Memory B cell (primary cell): ENCODE results near the gene AP5Z1.
A peak's percentile ranks its signal among the peaks of the same experiment; 100 is the strongest.

Source experiments
- ATAC-seq: fragments of 150-1000 bp; cut with Tn5 transposase; 2 replicates; pipeline ENCODE4 v1.10.0; 2021; ENCODE audit warnings: low read depth, mild to moderate bottlenecking, moderate library complexity
- DNase-seq, 2 donors: peaks; one replicate each; pipeline ENCODE4 v3.0.0; 2022; ENCODE audit warnings: low spot score in 2 of 2
- H3K27ac Mint-ChIP-seq: one replicate; pipeline ENCODE4 v1.8.0; 2022; ENCODE audit warnings: mild to moderate bottlenecking, moderate library complexity, mixed read lengths
- H3K27me3 Mint-ChIP-seq: one replicate; pipeline ENCODE4 v1.8.0; 2022; ENCODE audit warnings: mixed read lengths
- H3K36me3 Mint-ChIP-seq: one replicate; pipeline ENCODE4 v1.8.0; 2022; ENCODE audit warnings: mild to moderate bottlenecking, mixed read lengths
- H3K4me1 Mint-ChIP-seq: one replicate; pipeline ENCODE4 v1.8.0; 2022; ENCODE audit warnings: mixed read lengths
- H3K4me3 Mint-ChIP-seq: one replicate; pipeline ENCODE4 v1.8.0; 2022; ENCODE audit warnings: mild to moderate bottlenecking, moderate library complexity, mixed read lengths
- H3K9me3 Mint-ChIP-seq: one replicate; pipeline ENCODE4 v1.8.0; 2022; ENCODE audit warnings: mixed read lengths

Gene AP5Z1

DNA sequence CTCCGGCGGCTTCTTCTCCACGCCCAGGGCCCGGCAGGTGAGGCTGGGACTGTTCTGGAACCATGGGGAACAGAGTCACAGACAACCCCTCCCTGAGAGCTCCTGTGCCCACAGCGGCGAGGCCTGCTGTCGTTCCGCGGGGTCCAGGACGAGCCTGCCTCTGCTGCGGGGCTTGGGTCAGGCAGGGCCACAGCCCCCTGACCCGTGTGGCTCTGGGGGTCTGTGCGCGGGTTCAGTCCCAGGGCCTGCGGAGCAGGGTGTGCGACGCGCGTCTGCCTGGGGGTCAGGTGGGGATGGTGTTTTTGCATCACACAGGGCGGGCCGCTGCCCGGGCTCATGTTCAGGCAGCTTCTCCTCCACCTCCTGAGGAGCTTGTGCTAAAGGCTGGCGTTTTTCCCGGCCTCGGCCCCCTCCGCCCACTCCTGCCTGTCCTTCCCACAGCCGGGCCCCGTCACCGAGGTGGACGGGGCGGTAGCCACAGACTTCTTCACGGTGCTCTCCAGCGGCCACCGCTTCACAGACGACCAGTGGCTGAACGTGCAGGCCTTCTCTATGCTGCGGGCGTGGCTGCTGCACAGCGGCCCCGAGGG is 8.4 kb downstream of the AP5Z1 start:
- Mint-ChIP-seq H3K27me3 (no peaks in the 10 kb centered on the region), H3K4me1 (no peaks in the 10 kb centered on the region), H3K4me3 (no peak overlapping the region), H3K36me3 (peaks cover 10% of the 10 kb centered on the region), H3K9me3 (no peaks in the 10 kb centered on the region), H3K27ac (no peak overlapping the region)
- DNase-seq (no peak), ATAC-seq (no peak)

DNA sequence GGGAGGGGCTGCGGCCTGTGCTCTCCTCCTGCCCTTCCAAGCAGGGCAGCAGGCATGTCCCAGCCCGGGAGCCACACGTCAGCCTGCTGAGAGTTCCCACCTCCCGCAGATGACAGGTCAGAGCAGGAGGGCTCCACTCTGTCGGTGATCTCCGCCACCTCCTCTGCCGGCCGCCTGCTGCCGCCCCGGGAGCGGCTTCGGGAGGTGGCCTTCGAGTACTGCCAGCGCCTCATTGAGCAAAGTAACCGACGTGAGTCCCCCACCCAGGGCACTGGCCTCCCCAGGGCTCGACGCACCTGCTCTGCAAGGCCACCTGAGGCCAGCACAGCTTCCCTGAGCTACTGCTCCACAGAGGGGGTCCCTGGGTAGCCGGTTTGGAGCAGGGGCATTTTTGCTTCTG is 9.4 kb downstream of the AP5Z1 start:
- H3K4me3 Mint-ChIP-seq: no peak overlapping the region
- no peaks in the 10 kb centered on the region for H3K4me1 Mint-ChIP-seq
- DNase-seq (no peak), ATAC-seq (no peak)
- H3K27me3 Mint-ChIP-seq: no peaks in the 10 kb centered on the region
- H3K9me3 Mint-ChIP-seq: no peaks in the 10 kb centered on the region
- peaks cover 10% of the 10 kb centered on the region for H3K36me3 Mint-ChIP-seq
- no peak overlapping the region for H3K27ac Mint-ChIP-seq

DNA sequence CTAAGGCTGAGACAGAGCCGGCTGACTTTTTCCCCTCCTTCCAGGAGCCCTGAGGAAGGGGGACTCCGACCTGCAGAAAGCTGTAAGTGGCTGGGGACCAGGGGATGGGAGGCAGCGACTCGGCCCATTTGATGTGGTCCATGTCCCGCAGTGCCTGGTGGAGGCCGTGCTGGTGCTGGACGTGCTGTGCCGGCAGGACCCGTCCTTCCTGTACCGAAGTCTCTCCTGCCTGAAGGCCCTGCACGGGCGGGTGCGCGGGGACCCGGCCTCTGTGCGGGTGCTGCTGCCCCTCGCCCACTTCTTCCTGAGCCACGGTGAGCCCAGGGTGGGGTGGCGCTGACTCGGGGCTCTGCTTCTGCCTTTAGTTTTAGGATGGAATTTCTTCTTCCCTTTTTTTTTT is 9.9 kb downstream of the AP5Z1 start:
- ATAC-seq: no peak
- Mint-ChIP-seq H3K36me3 (peaks cover 13% of the 10 kb centered on the region), H3K9me3 (no peaks in the 10 kb centered on the region), H3K4me3 (no peak overlapping the region), H3K4me1 (no peaks in the 10 kb centered on the region), H3K27ac (no peak overlapping the region), H3K27me3 (no peaks in the 10 kb centered on the region)
- DNase-seq: no peak

DNA sequence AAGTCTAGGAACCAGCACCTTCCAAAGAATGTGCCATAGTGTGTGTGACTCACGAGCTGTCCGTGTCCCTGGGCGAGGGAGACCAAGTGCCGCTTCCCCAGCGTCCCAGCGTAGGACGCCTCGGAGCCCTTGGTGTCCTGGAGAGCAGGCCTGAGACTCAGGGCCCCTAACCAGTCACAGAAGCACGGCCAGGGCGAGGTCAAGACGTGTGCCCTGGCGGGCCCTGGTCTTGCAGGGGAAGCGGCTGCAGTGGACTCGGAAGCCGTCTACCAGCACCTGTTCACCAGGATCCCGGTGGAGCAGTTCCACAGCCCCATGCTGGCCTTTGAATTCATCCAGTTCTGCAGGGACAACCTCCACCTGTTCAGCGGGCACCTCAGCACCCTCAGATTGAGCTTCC is 10.6 kb downstream of the AP5Z1 start:
- DNase-seq (no peak), ATAC-seq (no peak)
- Mint-ChIP-seq H3K27me3 (no peaks in the 10 kb centered on the region), H3K4me1 (no peaks in the 10 kb centered on the region), H3K9me3 (no peaks in the 10 kb centered on the region), H3K27ac (no peak overlapping the region), H3K4me3 (no peak overlapping the region), H3K36me3 (peaks cover 15% of the 10 kb centered on the region)

DNA sequence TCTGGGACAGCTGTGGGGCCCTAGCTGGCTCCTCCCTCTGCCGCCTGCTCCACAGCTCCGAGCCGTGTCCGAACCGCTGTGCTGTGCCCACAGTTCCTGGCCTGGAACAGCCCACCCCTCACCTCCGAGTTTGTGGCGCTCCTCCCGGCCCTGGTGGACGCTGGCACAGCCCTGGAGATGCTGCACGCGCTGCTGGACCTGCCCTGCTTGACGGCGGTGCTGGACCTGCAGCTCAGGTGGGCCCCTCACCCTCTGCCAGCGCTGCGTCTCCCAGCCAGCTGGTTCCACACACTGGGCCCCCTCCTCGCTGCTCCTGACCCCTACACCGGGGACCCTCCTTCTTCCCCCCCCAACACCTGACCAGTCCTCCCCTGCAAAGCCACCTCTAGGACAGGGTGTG is 12.1 kb downstream of the AP5Z1 start:
- Mint-ChIP-seq H3K27ac (no peak overlapping the region), H3K27me3 (no peaks in the 10 kb centered on the region), H3K4me1 (no peaks in the 10 kb centered on the region), H3K9me3 (no peaks in the 10 kb centered on the region), H3K36me3 (peaks cover 12% of the 10 kb centered on the region), H3K4me3 (no peak overlapping the region)
- ATAC-seq: no peak
- DNase-seq: no peak

DNA sequence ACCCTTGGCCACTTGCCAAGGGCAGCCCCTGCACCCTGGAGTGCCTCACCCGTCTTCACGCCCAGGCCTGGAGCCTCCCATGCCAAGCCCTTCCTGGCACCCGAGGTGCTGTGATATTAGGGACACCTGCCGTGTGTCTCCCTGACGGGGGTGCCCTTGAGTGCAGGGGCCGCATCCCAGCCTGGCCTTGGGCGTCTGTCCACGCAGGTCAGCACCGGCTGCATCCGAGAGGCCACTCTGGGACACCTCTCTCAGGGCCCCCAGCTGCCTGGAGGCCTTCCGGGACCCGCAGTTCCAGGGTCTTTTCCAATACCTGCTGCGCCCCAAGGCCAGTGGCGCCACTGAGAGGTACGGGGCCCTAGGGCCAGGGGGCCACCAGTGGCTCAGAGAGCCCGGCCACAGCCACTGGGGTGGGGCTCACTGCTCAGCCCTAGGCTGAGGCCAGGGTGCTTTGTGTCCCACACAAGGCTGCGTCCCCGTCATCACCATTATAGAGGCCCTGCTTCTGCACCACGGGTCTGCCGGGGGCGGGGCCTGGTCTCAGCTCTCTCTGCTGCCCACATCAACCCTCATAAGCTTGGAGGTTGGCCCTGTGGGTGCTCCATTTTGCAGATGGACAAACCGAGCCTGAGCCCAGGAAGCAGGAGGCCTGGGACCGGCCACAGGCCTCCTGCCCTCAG is 12.7 kb downstream of the AP5Z1 start:
- ATAC-seq: no peak
- Mint-ChIP-seq H3K4me3 (no peak overlapping the region), H3K27ac (no peak overlapping the region)

DNA sequence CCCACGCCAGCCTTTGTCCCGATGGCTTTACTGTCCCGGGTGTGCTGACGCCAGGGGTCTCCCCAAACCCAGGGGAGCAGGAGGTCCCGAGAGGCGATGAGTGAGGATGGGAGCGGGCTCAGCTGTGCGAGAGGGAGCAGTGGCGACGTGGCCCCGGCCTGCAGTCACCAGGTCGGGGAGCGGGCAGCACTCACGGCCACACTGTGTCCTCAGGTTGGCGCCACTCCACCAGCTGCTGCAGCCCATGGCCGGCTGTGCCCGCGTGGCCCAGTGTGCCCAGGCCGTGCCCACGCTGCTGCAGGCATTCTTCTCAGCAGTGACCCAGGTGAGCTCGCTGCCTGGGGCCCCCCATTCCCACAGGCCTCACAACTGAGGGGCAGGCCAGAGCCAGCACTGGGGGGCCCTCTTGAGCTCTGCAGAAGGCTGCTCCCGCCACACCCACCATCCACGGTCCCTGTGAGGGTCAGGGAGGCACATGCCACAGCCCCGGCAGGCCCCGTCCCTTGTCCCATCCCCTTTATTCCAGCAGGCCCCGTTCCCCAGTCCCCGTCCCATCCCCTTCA is 13.3 kb downstream of the AP5Z1 start:
- no peak for ATAC-seq
- H3K27me3 Mint-ChIP-seq: no peaks in the 10 kb centered on the region
- H3K9me3 Mint-ChIP-seq: no peaks in the 10 kb centered on the region
- no peak overlapping the region for H3K4me3 Mint-ChIP-seq
- no peaks in the 10 kb centered on the region for H3K4me1 Mint-ChIP-seq
- H3K27ac Mint-ChIP-seq: no peak overlapping the region
- DNase-seq: no peak
- H3K36me3 Mint-ChIP-seq: peaks cover 12% of the 10 kb centered on the region

More for the DNA sequence above, 12.7 kb downstream of the AP5Z1 start:
- H3K9me3 Mint-ChIP-seq: no peaks in the 10 kb centered on the region
- no peaks in the 10 kb centered on the region for H3K4me1 Mint-ChIP-seq
- peaks cover 12% of the 10 kb centered on the region for H3K36me3 Mint-ChIP-seq
- no peaks in the 10 kb centered on the region for H3K27me3 Mint-ChIP-seq
- DNase-seq: no peak

DNA sequence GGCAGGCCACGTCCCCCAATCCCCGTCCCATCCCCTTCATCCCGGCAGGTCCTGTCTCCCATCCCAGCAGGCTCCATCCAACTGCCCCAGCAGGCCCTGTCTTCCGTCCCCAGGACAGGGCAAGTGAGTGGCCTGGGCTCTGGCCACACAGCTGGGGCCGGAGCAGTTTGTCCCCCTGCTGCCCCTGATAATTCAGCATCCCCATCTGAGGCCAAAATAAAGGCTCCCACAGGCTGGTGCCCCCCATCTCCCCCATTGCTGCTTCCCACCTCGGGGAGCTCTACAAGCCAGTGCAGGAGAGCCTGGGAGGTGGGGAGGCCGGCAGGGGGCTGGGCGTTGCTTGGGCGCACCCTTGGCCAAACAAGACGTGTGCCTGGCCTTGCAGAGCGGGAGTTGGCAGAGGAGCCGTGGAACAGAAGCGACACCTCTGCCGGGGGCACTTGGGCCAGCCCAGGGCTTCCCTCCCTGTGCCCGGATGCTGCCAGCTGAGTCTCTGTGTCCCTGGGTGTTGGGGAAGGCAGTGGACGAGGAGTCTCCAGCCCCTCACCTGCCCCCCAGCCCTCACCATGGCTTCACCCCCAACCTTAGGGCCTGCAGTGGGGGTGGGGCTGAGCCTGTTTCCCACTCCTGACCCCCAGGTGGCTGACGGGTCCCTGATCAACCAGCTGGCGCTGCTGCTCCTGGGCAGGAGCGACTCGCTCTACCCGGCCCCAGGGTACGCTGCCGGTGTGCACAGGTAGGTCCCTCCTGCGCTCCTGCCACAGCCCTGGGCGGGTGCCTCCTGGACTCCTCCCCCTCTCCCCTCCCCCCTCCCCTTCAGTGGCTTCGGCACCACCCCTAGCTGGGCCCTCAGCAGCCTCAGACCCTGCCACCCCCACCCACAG is 14.0 kb downstream of the AP5Z1 start:
- H3K36me3 Mint-ChIP-seq: peaks cover 12% of the 10 kb centered on the region
- H3K4me1 Mint-ChIP-seq: no peaks in the 10 kb centered on the region
- no peak overlapping the region for H3K27ac Mint-ChIP-seq
- no peaks in the 10 kb centered on the region for H3K27me3 Mint-ChIP-seq
- no peaks in the 10 kb centered on the region for H3K9me3 Mint-ChIP-seq
- DNase-seq: no peak
- no peak for ATAC-seq
- no peak overlapping the region for H3K4me3 Mint-ChIP-seq

DNA sequence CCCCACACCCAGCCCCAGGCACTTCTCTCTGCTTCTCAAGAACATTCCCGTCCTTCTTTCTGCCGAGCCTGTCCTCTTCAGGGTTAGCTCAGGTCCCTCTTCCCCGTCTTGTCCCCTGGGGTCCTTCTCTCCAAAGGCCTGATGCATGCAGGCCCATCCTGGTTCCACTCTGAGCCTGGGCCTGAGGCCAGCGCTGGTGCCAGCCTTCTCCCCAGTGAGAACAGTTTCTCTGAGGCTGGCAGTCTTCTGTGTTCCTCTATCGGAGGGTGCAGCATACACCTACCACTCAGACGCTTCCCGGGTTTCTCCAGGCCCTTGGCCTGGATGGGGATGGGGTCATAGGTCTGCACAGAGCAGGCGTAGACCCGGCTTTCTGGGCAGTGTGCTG is 14.6 kb downstream of the AP5Z1 start:
- Mint-ChIP-seq H3K27me3 (no peaks in the 10 kb centered on the region), H3K27ac (no peak overlapping the region), H3K36me3 (peaks cover 12% of the 10 kb centered on the region), H3K4me3 (no peak overlapping the region), H3K4me1 (no peaks in the 10 kb centered on the region), H3K9me3 (no peaks in the 10 kb centered on the region)
- ATAC-seq (no peak), DNase-seq (no peak)

DNA sequence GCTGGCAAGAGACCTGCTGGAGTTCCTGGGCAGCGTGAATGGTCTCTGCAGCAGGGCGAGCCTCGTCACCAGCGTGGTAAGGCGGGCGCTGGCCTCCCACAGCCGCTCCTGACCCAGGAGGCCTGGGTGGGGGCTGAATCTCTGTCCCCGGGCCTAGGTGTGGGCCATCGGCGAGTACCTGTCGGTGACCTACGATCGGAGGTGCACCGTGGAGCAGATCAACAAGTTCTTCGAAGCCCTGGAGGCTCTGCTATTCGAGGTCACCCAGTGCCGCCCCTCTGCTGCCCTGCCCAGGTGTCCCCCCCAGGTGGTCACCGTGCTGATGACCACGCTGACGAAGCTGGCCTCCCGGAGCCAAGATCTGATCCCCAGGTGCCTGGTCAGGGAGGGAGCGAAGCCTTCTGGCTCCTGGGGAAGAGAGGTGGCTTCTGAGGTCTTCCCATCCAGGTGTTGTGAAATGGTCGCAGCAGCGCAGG is 15.1 kb downstream of the AP5Z1 start:
- no peaks in the 10 kb centered on the region for H3K4me1 Mint-ChIP-seq
- peaks cover 12% of the 10 kb centered on the region for H3K36me3 Mint-ChIP-seq
- no peak overlapping the region for H3K27ac Mint-ChIP-seq
- DNase-seq (no peak), ATAC-seq (no peak)
- H3K27me3 Mint-ChIP-seq: no peaks in the 10 kb centered on the region
- H3K4me3 Mint-ChIP-seq: no peak overlapping the region
- H3K9me3 Mint-ChIP-seq: no peaks in the 10 kb centered on the region

DNA sequence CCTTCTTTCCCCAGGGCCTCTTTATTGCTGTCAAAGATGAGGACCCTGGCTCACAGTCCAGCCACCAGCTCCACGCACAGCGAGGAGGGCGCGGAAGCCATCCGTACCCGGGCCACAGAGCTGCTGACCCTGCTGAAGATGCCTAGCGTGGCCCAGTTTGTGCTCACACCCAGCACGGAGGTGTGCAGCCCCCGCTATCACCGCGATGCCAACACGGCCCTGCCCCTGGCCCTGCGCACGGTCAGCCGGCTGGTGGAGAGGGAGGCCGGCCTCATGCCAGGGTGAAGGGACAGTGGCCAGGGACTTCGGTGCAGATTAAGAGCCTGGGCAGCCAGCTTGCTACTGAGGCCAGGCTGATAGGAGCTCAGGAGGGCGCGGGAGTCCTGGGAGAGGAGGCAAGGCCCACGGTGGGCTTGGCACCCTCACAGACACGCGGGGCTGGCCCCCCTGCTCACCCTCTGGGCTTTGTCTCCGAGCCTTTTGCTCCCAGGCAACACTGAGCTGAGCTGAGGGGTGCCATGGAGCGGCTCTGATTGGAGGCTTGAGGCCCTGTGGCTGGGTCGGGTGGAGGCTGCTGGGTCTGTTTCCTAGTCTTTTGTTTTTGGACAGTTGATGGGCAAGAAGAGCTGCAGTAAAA is 15.8 kb downstream of the AP5Z1 start:
- Mint-ChIP-seq H3K4me1 (no peaks in the 10 kb centered on the region), H3K27ac (no peak overlapping the region), H3K4me3 (no peak overlapping the region), H3K27me3 (no peaks in the 10 kb centered on the region), H3K9me3 (no peaks in the 10 kb centered on the region), H3K36me3 (peaks cover 12% of the 10 kb centered on the region)
- DNase-seq (no peak), ATAC-seq (no peak)

DNA sequence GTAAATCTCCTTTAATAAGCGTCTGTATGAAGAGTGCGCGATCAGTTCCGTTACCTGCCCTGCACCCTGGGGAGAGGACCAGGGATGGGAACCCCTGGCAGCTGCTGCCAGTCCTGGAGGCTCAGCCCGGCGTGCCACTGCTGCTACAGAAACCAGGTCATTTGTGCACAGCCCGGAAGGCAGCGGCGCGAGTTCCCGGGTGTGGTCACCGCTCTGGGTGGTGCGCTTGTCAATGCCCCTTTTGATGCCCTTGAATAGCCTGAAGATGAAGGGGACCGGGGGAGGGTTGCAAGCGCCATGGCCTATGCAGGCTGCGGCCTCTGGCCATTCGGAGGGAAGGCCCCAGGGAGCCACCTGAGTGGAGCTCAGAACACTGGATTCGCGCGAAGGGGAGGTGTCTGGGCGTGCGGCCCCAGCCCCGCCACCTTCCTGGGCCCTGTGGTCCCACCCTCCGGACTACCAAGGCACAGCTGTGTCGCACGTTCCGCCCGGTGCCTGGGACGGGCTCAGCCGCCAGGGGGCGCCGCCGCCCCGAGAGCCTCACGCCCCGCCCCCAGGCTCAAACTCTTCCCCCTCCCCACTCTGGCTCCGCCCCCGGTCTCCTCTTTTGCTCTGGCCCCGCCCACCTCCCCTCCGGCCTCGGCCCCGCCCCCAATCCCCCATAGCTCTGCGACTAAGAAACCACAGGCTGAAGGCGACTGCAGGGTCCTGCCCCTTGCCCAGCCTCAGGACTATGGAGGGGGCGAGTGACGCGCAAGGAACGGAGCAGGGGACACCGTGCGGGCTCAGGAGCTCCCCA is 16.5 kb downstream of the AP5Z1 start:
- DNase-seq: peak; percentile 71 to 82
- H3K27ac Mint-ChIP-seq: no peak overlapping the region
- peak overlapping the region; percentile 37 for H3K4me3 Mint-ChIP-seq
- H3K36me3 Mint-ChIP-seq: peaks cover 10% of the 10 kb centered on the region
- H3K4me1 Mint-ChIP-seq: no peaks in the 10 kb centered on the region
- H3K9me3 Mint-ChIP-seq: no peaks in the 10 kb centered on the region
- ATAC-seq: peak; percentile 86
- H3K27me3 Mint-ChIP-seq: no peaks in the 10 kb centered on the region

DNA sequence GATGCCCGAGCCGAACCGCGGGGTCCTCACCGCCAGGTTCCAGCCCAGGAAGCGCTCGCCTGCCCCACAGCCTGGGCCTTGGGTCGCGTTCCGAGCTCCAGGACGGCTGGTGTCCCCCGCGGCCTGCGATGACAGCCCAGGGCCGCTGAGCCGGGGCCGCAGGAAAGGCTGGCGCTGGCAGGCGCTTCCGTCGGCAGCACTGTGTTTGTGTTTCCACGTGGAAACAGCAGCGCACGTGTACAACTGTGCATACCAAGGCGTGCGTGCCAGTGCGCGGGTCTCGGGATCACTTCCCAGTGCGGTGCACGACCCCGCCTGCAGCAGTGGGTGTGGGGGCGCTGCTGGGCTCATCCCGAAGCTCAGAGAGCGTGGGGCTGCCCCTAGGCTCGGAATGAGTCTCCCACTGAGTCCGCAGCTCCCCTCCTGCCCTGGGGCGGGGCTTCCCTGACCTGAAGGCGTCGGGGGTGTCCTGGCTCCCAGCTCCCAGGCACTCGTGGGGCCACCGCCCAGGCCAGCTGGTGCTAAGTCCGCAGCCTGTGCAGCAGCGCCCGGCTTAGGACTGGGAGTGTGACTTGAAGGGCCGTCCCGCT is 17.2 kb downstream of the AP5Z1 start:
- Mint-ChIP-seq H3K4me3 (peak overlapping the region; percentile 37), H3K36me3 (peaks cover 10% of the 10 kb centered on the region), H3K4me1 (no peaks in the 10 kb centered on the region), H3K27me3 (no peaks in the 10 kb centered on the region), H3K27ac (no peak overlapping the region), H3K9me3 (no peaks in the 10 kb centered on the region)
- ATAC-seq (peak; percentile 22), DNase-seq (no peak)
